PC-3 (cell line): ENCODE measurements around the gene STK36. TPM values are rescaled to one million over a fixed set of nuclear protein-coding genes. Genes with fewer than 3 reads are reported as not detected.

Experiments used
- ATAC-seq: fragments of 200-7000 bp; cut with Tn5 transposase; 2 replicates; pipeline ENCODE4 v1.9.1; 2020; ENCODE audit warnings: mild to moderate bottlenecking, moderate library complexity
- BruUV-seq: library from RNA; stranded (reverse); fragments of 400-500 nt; replicated peaks from 2 replicates; lab custom pipeline; 2021; lab: Mats Ljungman, UMichigan
- CTCF ChIA-PET: fragments of 300-600 bp; sonication (Branson Sonifier 250); formaldehyde crosslinking; loops from one replicate; lab custom pipeline; 2022; ENCODE audit warnings: antibody characterized with exemption; lab: Charles Lee
- POLR2A ChIA-PET: fragments of 300-600 bp; sonication (Branson Sonifier 250); formaldehyde crosslinking; loops from one replicate; lab custom pipeline; 2022; ENCODE audit warnings: antibody characterized with exemption; ENCODE audit not compliant: unreplicated experiment; lab: Charles Lee
- DNase-seq: peaks from one replicate; pipeline ENCODE4 v3.0.0-alpha.2; 2015
- H2AFZ ChIP-seq: fragments of 300-600 bp; sonication (generic); 2 replicates; pipeline ENCODE4 v1.6.0; 2016; ENCODE audit warnings: antibody characterized with exemption, low read length
- H3F3A ChIP-seq: fragments of 300-600 bp; sonication (generic); one replicate; pipeline ENCODE4 v1.6.0; 2017; ENCODE audit warnings: antibody characterized with exemption, low read length, control low read depth, mild to moderate bottlenecking; ENCODE audit not compliant: unreplicated experiment
- H3K27ac ChIP-seq: fragments of 300-600 bp; sonication (generic); 2 replicates; pipeline ENCODE4 v1.5.1; 2016; ENCODE audit warnings: mild to moderate bottlenecking, low read length
- H3K27me3 ChIP-seq: fragments of 300-600 bp; sonication (generic); 2 replicates; pipeline ENCODE4 v1.6.1; 2016; ENCODE audit warnings: low read length, mixed read lengths
- H3K36me3 ChIP-seq: fragments of 300-600 bp; sonication (generic); 2 replicates; pipeline ENCODE4 v1.6.1; 2016; ENCODE audit warnings: low read depth, mixed run types, low read length, mixed read lengths
- H3K4me1 ChIP-seq: fragments of 300-600 bp; sonication (generic); 2 replicates; pipeline ENCODE4 v1.5.1; 2016; ENCODE audit warnings: low read length; ENCODE audit not compliant: insufficient read depth
- H3K4me2 ChIP-seq: fragments of 300-600 bp; sonication (generic); 2 replicates; pipeline ENCODE4 v1.6.0; 2016; ENCODE audit warnings: low read length
- H3K4me3 ChIP-seq: fragments of 300-600 bp; sonication (generic); 2 replicates; pipeline ENCODE4 v1.5.1; 2016; ENCODE audit warnings: mild to moderate bottlenecking, low read length, mixed read lengths
- H3K79me2 ChIP-seq: fragments of 300-600 bp; sonication (generic); 2 replicates; pipeline ENCODE4 v1.6.1; 2017; ENCODE audit warnings: low read length, mixed read lengths
- H3K9ac ChIP-seq: fragments of 300-600 bp; sonication (generic); 2 replicates; pipeline ENCODE4 v1.6.0; 2016; ENCODE audit warnings: mild to moderate bottlenecking, low read length
- H3K9me2 ChIP-seq: fragments of 300-600 bp; sonication (generic); replicated peaks from 2 replicates; pipeline ENCODE4 v1.6.1; 2016; ENCODE audit warnings: mixed run types, low read length, mixed read lengths
- H3K9me3 ChIP-seq: fragments of 300-600 bp; sonication (generic); 2 replicates; pipeline ENCODE4 v1.6.1; 2016; ENCODE audit warnings: low read length, mixed read lengths
- H4K20me1 ChIP-seq: fragments of 300-600 bp; sonication (generic); 2 replicates; pipeline ENCODE4 v1.6.1; 2016; ENCODE audit warnings: low read length, mixed read lengths
- EZH2 ChIP-seq: fragments of 300-600 bp; sonication (generic); IDR thresholded peaks from one replicate; pipeline ENCODE4 v1.6.1; 2017; ENCODE audit warnings: antibody characterized with exemption, mild to moderate bottlenecking, low read length; ENCODE audit not compliant: unreplicated experiment
- EZH2phosphoT487 ChIP-seq: fragments of 300-600 bp; sonication (generic); IDR thresholded peaks from 2 replicates; pipeline ENCODE4 v1.6.1; 2018; ENCODE audit warnings: mild to moderate bottlenecking, antibody characterized with exemption, low read length, borderline replicate concordance
- intact Hi-C: fragments of 100-400 bp; cut with micrococcal nuclease; formaldehyde crosslinking; loops from 2 replicates; pipeline ENCODE4 v1.9.0; 2023
- total RNA-seq: library from RNA; depleted of rRNA; stranded (reverse); fragments of >200 nt; gene quantifications from 2 replicates; pipeline ENCODE4 v1.2.3, GENCODE V29; 2014
- TF ChIP-seq, protein P1 (sequence below): fragments of 300-600 bp; sonication (generic); conservative IDR thresholded peaks from 2 replicates; pipeline ENCODE4 v1.5.1; 2017; ENCODE audit warnings: antibody characterized with exemption, low read depth, mild to moderate bottlenecking, low read length

The STK36 gene
- total RNA-seq, 1 experiment from 2014 or later: 32.9 TPM

DNA sequence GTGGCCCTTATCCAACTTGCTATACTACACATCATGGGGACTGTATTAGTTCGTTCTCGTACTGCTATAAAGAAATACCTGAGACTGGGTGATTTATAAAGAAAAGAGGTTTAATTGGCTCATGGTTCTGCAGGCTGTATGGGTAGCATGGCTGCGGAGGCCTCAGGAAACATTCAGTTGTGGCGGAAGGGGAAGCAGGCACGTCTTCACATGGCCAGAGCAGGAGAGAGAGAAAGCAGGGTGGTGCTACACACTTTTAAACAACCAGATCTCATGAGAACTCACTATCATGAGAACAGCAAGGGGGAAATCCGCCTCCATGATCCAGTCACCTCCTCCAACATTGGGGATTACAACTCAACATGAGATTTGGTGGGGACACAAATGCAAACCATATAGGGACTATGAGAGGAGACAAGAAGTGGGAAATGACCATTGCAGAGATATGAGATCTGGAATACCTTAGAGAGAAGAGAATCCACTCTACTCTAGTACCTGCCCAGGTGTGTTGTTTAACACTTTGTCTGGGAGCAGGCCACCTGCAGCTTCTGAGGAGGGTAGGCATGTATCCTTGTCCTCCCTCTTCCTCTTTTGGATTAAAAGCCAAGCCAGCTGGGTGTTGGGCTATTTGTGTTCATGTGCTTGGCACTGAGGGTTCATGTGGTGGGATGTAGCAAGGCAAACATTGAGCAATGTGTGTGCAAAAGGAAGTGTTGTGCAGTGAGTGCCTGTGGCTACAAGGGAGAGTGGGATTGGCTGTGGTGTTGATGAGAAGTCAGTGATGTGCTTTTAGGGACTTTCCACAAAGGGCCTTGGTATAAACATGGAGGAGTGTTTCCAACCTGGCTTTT, 61.5 kb downstream of the STK36 start:
- Histone ChIP-seq H3F3A (peaks cover 4% of the 10 kb centered on the region), H3K4me1 (peaks cover 38% of the 10 kb centered on the region), H3K27me3 (no peaks in the 10 kb centered on the region), H2AFZ (no peak overlapping the region), H4K20me1 (no peaks in the 10 kb centered on the region), H3K4me3 (no peak overlapping the region), H3K36me3 (peaks cover 16% of the 10 kb centered on the region; the same call in 1 of the 2 replicates), H3K4me2 (0 out of 2 replicates have a peak overlapping the region, but pooled peaks have one; percentile 8), H3K9me3 (no peaks in the 10 kb centered on the region), H3K9me2 (no peaks in the 10 kb centered on the region), H3K9ac (no peak overlapping the region), H3K27ac (peak overlapping the region; percentile 32), H3K79me2 (peaks cover 48% of the 10 kb centered on the region)
- TF ChIP-seq, protein P1, sequence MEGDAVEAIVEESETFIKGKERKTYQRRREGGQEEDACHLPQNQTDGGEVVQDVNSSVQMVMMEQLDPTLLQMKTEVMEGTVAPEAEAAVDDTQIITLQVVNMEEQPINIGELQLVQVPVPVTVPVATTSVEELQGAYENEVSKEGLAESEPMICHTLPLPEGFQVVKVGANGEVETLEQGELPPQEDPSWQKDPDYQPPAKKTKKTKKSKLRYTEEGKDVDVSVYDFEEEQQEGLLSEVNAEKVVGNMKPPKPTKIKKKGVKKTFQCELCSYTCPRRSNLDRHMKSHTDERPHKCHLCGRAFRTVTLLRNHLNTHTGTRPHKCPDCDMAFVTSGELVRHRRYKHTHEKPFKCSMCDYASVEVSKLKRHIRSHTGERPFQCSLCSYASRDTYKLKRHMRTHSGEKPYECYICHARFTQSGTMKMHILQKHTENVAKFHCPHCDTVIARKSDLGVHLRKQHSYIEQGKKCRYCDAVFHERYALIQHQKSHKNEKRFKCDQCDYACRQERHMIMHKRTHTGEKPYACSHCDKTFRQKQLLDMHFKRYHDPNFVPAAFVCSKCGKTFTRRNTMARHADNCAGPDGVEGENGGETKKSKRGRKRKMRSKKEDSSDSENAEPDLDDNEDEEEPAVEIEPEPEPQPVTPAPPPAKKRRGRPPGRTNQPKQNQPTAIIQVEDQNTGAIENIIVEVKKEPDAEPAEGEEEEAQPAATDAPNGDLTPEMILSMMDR: no peak
- no peak for TF ChIP-seq EZH2phosphoT487
- ATAC-seq: no peak
- peak; percentile 49 for DNase-seq
- ChIA-PET POLR2A (no interaction called here), CTCF (no interaction called here)
- BruUV-seq: no TSS peak
- intact Hi-C loops: no loop called here

DNA sequence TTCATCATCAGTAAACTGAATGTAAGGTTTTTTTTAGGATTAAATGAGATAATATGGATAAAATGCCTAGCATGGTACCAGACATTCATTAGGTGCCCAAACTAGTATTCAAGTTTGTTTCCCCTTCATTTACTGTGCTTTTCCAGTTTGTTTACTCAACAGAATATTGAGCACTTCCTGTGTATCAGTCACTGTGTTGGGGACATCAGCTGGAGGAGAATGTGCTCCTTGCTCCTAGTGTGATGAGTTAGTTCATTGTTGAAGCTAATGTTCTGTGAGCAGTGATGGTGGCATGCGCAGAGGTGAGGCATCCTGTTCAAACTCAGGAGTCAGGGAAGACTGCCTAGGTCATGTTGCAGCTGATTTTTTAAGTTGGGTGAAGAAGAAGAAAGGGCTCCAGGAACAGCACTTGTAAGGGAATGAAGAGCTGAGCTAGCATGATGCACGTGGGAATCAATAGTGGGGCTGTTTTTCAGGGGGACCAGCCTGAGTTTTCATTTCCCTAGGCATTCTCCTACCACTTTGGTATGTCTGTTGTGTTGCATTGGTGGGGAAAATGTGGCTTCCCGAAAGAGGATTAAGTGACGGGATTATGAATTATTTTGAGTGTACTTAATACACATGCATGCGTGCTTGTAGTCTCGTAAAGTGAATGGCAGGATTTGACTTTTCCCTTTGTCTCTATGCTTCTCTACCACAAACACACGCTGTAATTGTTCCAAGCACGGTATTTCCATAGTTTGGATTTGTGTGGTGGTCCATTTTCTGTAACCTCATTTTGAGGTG, 62.5 kb downstream of the STK36 start:
- TF ChIP-seq EZH2phosphoT487: no peak
- Histone ChIP-seq H3K9ac (no peak overlapping the region), H2AFZ (no peak overlapping the region), H3K27ac (peak overlapping the region; percentile 28), H3K4me3 (no peak overlapping the region), H3K9me3 (no peaks in the 10 kb centered on the region), H3K9me2 (no peaks in the 10 kb centered on the region), H3K4me1 (peaks cover 38% of the 10 kb centered on the region), H3K27me3 (no peaks in the 10 kb centered on the region), H3K79me2 (peaks cover 42% of the 10 kb centered on the region), H3F3A (peaks cover 4% of the 10 kb centered on the region), H4K20me1 (no peaks in the 10 kb centered on the region), H3K4me2 (0 out of 2 replicates have a peak overlapping the region, but pooled peaks have one; percentile 8), H3K36me3 (peaks cover 20% of the 10 kb centered on the region; the same call in 1 of the 2 replicates)
- DNase-seq (peak; percentile 22), ATAC-seq (no peak)
- ChIA-PET POLR2A (no interaction called here), CTCF (no interaction called here)
- BruUV-seq: no TSS peak
- intact Hi-C loops: no loop called here

DNA sequence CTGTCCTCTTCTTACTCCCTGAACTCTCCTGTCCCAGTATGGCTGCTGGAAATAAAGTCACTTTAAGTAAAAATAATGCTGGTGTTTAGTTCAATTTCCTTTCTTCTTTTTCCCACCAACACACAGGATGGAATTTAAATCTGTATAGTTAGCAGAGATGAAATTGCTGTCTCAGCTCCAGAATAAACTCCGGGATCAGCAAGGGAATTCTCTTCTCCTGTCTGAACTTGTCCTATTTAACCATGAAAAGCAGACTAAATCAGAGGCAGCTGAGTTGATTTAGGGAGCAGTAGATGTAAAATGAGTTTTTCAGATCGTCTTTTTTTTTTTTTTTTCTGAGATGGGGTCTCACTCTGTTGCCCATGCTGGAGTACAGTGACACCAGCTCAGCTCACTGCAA, 64.6 kb downstream of the STK36 start:
- Histone ChIP-seq H3K9ac (no peak overlapping the region), H2AFZ (no peak overlapping the region), H3K9me2 (no peaks in the 10 kb centered on the region), H3K79me2 (peaks cover 38% of the 10 kb centered on the region), H3F3A (peaks cover under 1% of the 10 kb centered on the region), H3K4me2 (no peak overlapping the region), H3K36me3 (peaks cover 24% of the 10 kb centered on the region; the same call in 1 of the 2 replicates), H3K4me1 (peaks cover 29% of the 10 kb centered on the region), H3K9me3 (no peaks in the 10 kb centered on the region), H3K4me3 (no peak overlapping the region), H4K20me1 (no peaks in the 10 kb centered on the region), H3K27ac (no peak overlapping the region), H3K27me3 (no peaks in the 10 kb centered on the region)
- TF ChIP-seq EZH2 (no peak), EZH2phosphoT487 (no peak)
- TF ChIP-seq, protein P1: no peak
- no peak for DNase-seq
- intact Hi-C loops: no loop called here
- no TSS peak for BruUV-seq
- CTCF ChIA-PET: no interaction called here
- ATAC-seq: no peak
- POLR2A ChIA-PET: no interaction called here
